Caco-2 (cell line): ENCODE data around the gene CPEB4. TPM values are rescaled to one million over a fixed set of nuclear protein-coding genes. Genes with fewer than 3 reads are reported as not detected.

Source experiments
- BruUV-seq: library from RNA; stranded (reverse); fragments of 400-500 nt; replicated peaks from 2 replicates; lab custom pipeline; 2021; lab: Mats Ljungman, UMichigan
- CTCF ChIA-PET: fragments of 300-600 bp; sonication (Branson Sonifier 250); formaldehyde crosslinking; loops from one replicate; lab custom pipeline; 2022; ENCODE audit warnings: antibody characterized with exemption; lab: Charles Lee
- POLR2A ChIA-PET: fragments of 300-600 bp; sonication (Branson Sonifier 250); formaldehyde crosslinking; loops from one replicate; lab custom pipeline; 2022; ENCODE audit warnings: antibody characterized with exemption; lab: Charles Lee
- DNase-seq, 2 experiments: peaks; one replicate each; pipeline versions ENCODE4 v3.0.0 to v3.0.0-alpha.2; 2020 to 2022
- H3K27me3 ChIP-seq: replicated peaks from 2 replicates; pipeline ENCODE4 v1.6.0; 2011; ENCODE audit warnings: low read length; ENCODE audit not compliant: control insufficient read depth, insufficient read depth
- H3K36me3 ChIP-seq: 2 replicates; pipeline ENCODE4 v1.5.1; 2011; ENCODE audit warnings: low read length; ENCODE audit not compliant: control insufficient read depth, insufficient read depth
- H3K4me1 ChIP-seq: fragments of 250-450 bp; sonication (Bioruptor Pico); 2 replicates; pipeline ENCODE4 v1.5.1; 2020; ENCODE audit warnings: mild to moderate bottlenecking
- H3K4me3 ChIP-seq: 2 replicates; pipeline ENCODE4 v1.5.1; 2011; ENCODE audit warnings: low read depth, mild to moderate bottlenecking, control low read depth, low read length
- H3K9me3 ChIP-seq: fragments of 250-450 bp; sonication (Bioruptor Pico); 2 replicates; pipeline ENCODE4 v1.5.1; 2020; ENCODE audit warnings: mild to moderate bottlenecking, moderate library complexity
- H3K27ac Mint-ChIP-seq: one replicate; pipeline ENCODE4 v1.8.0; 2022; ENCODE audit warnings: mixed read lengths; ENCODE audit not compliant: unreplicated experiment
- H3K27me3 Mint-ChIP-seq: one replicate; pipeline ENCODE4 v1.8.0; 2022; ENCODE audit warnings: mixed read lengths; ENCODE audit not compliant: insufficient read depth, unreplicated experiment
- H3K36me3 Mint-ChIP-seq: one replicate; pipeline ENCODE4 v1.8.0; 2022; ENCODE audit warnings: mild to moderate bottlenecking, mixed read lengths; ENCODE audit not compliant: insufficient read depth, unreplicated experiment
- H3K4me1 Mint-ChIP-seq: one replicate; pipeline ENCODE4 v1.8.0; 2022; ENCODE audit warnings: low read depth, mixed read lengths; ENCODE audit not compliant: unreplicated experiment
- H3K4me3 Mint-ChIP-seq: one replicate; pipeline ENCODE4 v1.8.0; 2022; ENCODE audit warnings: mild to moderate bottlenecking, moderate library complexity, mixed read lengths; ENCODE audit not compliant: unreplicated experiment
- H3K9me3 Mint-ChIP-seq: one replicate; pipeline ENCODE4 v1.8.0; 2022; ENCODE audit warnings: mixed read lengths; ENCODE audit not compliant: unreplicated experiment
- intact Hi-C: fragments of 100-400 bp; cut with micrococcal nuclease; formaldehyde crosslinking; loops from one replicate; pipeline ENCODE4 v1.10.0; 2022; ENCODE audit not compliant: unreplicated experiment
- total RNA-seq: library from RNA; stranded (reverse); gene quantifications from 2 replicates; pipeline ENCODE4 v1.2.3, GENCODE V29; 2022
- TF ChIP-seq, protein P1 (sequence below), 2 experiments: fragments of 200-600 bp in 1 of 2; IDR thresholded peaks; 1 replicate in 1 of 2; 2 replicates in 1 of 2; pipeline versions ENCODE4 v1.5.1 to v1.8.0; 2011 to 2022; ENCODE audit warnings: antibody characterized with exemption in 1 of 2, control low read depth in 1 of 2, inconsistent platforms in 1 of 2, low read depth in 1 of 2, low read length in 1 of 2, mild to moderate bottlenecking in 1 of 2, moderate library complexity in 1 of 2; ENCODE audit not compliant: insufficient read depth in 1 of 2, severe bottlenecking in 1 of 2, unreplicated experiment in 1 of 2

CPEB4 gene
- total RNA-seq, 1 experiment from 2014 or later, result 25.1 TPM

DNA sequence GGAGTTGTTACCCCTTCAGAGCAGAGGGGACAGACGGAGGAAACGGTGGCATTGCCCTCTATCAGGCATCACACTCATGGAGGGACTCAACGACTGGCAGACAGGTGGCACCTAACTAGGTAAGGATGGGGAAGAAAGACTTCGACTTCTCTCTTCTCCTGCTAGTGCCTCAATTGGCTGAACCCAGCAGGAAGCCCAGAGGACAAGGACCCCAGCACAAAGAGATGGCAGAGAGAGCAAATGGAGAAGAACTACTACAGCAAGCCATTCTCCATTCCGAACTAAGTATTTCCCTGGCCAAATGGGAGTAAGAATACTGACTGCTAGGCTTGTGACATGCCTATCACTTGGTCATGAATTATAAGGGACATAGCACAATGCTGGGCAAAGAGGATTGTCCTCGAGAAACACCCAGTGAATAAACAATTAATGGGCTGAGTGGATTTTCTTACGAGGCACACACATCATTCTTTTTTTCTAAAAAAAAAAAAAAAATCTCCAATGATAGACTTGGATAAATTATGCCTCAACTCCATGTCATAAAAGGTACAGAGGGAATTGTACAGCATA lies 35.3 kb upstream of the CPEB4 start:
- H3K27ac Mint-ChIP-seq, result no peak overlapping the region
- H3K9me3 Mint-ChIP-seq, result peaks cover 13% of the 10 kb centered on the region
- H3K27me3 Mint-ChIP-seq, result no peaks in the 10 kb centered on the region
- TF ChIP-seq, protein P1, sequence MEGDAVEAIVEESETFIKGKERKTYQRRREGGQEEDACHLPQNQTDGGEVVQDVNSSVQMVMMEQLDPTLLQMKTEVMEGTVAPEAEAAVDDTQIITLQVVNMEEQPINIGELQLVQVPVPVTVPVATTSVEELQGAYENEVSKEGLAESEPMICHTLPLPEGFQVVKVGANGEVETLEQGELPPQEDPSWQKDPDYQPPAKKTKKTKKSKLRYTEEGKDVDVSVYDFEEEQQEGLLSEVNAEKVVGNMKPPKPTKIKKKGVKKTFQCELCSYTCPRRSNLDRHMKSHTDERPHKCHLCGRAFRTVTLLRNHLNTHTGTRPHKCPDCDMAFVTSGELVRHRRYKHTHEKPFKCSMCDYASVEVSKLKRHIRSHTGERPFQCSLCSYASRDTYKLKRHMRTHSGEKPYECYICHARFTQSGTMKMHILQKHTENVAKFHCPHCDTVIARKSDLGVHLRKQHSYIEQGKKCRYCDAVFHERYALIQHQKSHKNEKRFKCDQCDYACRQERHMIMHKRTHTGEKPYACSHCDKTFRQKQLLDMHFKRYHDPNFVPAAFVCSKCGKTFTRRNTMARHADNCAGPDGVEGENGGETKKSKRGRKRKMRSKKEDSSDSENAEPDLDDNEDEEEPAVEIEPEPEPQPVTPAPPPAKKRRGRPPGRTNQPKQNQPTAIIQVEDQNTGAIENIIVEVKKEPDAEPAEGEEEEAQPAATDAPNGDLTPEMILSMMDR (IDR thresholded peaks at IDR 0.05; ENCODE audit: insufficient read depth in 1 of 2, low read depth in 1 of 2, low read length in 1 of 2, severe bottlenecking in 1 of 2, unreplicated experiment in 1 of 2), result no peak
- Histone ChIP-seq H3K9me3 (peaks cover 12% of the 10 kb centered on the region), H3K4me3 (no peak overlapping the region), H3K27me3 (no peaks in the 10 kb centered on the region), H3K4me1 (peaks cover 36% of the 10 kb centered on the region), H3K36me3 (no peaks in the 10 kb centered on the region)
- intact Hi-C loops, result no loop called here
- CTCF ChIA-PET, result no interaction called here
- POLR2A ChIA-PET, result no interaction called here
- H3K4me1 Mint-ChIP-seq, result peaks cover 22% of the 10 kb centered on the region
- no peak overlapping the region for H3K4me3 Mint-ChIP-seq
- BruUV-seq, result no TSS peak
- peaks cover 6% of the 10 kb centered on the region for H3K36me3 Mint-ChIP-seq
- no peak for DNase-seq

DNA sequence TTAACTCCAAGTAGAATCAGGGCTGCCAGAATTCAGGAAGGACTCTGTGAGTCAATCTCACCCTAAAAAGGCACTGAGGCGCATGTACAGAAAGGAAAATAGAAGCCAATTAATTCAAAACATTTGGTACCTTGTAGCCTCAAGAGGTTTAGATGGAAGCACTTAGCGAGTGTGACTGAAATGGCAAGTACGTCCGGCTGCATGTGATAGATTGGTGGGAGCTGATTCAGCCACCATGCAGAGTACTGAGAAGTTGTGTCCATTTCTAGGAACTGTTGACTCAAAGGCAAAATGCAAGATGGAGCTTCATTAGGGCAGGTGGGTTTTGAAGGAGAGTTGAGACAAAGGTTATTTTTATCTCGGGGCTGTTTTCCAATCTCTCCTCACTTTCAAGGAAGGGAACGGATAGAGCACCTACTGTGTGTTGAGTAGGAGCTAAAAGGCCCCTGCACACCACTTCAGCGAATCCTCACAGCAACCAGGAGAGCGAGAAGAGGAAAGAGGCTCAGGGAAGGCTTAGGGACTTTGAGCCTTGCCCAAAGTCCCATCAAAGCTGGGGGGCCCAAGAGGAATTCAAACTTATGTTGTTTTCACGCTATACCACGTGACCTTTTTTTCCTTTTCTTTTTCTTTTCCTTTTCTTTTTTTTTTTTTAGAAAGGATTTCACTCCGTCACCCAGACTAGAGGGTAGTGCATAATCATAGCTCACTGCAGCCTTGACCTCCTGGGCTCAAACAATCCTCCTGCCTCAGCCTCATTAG lies 34.6 kb upstream of the CPEB4 start:
- peaks cover 6% of the 10 kb centered on the region for H3K9me3 Mint-ChIP-seq
- POLR2A ChIA-PET, result interaction anchor here (0.6 kb wide), 1 partner anchor 125 kb away, joined by 4 read pairs; no protein-coding TSS in a partner anchor

More for the DNA sequence above, 34.6 kb upstream of the CPEB4 start:
- Histone ChIP-seq H3K4me1 (peaks cover 43% of the 10 kb centered on the region), H3K9me3 (peaks cover 12% of the 10 kb centered on the region), H3K36me3 (no peaks in the 10 kb centered on the region), H3K27me3 (no peaks in the 10 kb centered on the region), H3K4me3 (no peak overlapping the region)
- DNase-seq, result no peak
- CTCF ChIA-PET, result no interaction called here
- no peak overlapping the region for H3K27ac Mint-ChIP-seq
- intact Hi-C loops, result no loop called here
- no peaks in the 10 kb centered on the region for H3K27me3 Mint-ChIP-seq
- BruUV-seq, result no TSS peak
- H3K36me3 Mint-ChIP-seq, result peaks cover 6% of the 10 kb centered on the region
- TF ChIP-seq, protein P1 (IDR thresholded peaks at IDR 0.05; ENCODE audit: insufficient read depth in 1 of 2, low read depth in 1 of 2, low read length in 1 of 2, severe bottlenecking in 1 of 2, unreplicated experiment in 1 of 2), result no peak
- no peak overlapping the region for H3K4me3 Mint-ChIP-seq
- H3K4me1 Mint-ChIP-seq, result peaks cover 27% of the 10 kb centered on the region
